Eye (tissue), 1 donor: ENCODE results near the gene CADM2.
"Not testable (repeated sequence)": the region's sequence is repeated elsewhere in the genome, so short reads cannot be mapped to it uniquely, and the experiment has no call there.

Experiments used
- DNase-seq: peaks from one replicate; pipeline ENCODE4 v3.0.0-alpha.2; 2015

The CADM2 gene

GRCh38 chr3:84958495-84959469 lies at the start of gene CADM2:
Gene CADM2, plus strand, starts transcription at chr3:84958989.
- DNase-seq = peak; percentile 98

DNA sequence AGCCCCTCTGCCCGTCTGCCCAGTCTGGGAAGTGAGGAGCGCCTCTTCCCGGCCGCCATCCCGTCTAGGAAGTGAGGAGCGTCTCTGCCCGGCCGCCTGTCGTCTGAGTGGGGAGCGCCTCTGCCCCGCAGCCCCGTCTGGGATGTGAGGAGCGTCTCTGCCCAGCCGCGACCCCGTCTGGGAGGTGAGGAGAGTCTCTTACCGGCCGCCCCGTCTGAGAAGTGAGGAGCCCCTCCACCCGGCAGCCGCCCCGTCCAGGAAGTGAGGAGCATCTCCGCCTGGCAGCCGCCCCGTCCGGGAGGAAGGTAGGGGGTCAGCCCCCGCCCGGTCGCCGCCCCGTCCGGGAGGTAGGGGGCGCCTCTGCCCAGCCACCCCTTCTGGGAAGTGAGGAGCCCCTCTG lies 40.2 kb upstream of the CADM2 start:
- DNase-seq = not testable (repeated sequence)

DNA sequence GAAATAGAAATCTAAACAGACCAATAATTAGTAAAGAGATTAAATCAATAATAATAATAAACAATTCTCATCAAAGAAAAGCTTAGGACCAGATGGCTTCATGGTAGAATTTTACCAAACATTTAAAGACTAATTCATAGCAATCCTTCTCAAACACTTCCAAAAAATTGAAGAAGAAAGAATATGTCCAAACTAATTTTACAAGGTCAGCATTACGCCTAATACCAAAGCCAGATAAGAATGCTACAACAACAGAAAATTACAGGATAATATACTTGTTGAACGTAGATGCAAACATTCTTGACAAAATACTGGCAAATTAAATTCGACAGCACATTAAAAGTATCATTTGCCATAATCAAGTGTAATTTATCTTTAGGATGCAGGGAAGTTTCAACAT lies 36.1 kb upstream of the CADM2 start:
- DNase-seq = no peak

DNA sequence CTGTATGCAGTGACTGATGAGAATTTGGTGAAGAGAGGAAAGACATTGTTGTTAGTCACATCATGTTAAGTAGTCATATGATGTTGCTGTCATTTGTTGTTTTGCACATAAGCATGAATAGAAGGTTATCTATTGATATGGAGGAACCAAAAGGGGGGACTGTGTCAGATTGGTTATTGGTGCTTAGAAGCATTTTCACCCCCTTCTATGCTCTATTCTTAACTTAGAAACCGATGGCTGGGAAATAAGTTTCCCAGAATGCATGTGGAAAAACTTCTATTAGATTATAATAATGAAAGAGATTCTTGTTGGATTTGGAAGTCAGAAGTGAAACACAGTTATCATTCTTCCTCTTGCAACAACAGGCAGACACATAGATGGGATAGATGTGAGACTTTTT lies 33.2 kb upstream of the CADM2 start:
- DNase-seq = no peak

- peak; percentile 1 for DNase-seq
Measured at GRCh38 chr3:84943379-84943778, 15.4 kb upstream of the CADM2 start.

DNA sequence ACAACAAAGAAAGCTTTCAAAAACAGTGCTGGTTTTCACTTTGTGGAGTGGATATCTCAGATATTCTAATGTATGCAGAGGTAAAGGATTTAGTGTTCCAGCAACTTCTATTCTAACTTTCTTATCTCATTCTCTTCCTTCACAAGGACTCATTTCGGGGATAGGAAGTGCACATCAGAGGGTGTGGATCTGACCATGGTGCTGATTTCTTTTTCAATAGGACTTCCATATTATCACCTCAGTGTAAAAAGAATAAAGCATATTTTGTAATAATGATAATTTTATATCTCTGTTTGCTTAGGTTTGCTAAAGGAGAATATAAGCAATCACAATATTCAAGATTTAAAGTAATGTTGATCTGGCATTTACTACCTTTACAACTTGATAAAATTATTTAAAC lies 12.5 kb upstream of the CADM2 start:
- peak; percentile 52 for DNase-seq

GRCh38 chr3:84959470-84960271 lies 882 bp downstream of the CADM2 start:
- DNase-seq = peak; percentile 84

- peak; percentile 56 for DNase-seq
Measured at GRCh38 chr3:84960581-84960980, 1.8 kb downstream of the CADM2 start.

GRCh38 chr3:84961011-84961410 lies 2.2 kb downstream of the CADM2 start:
- DNase-seq = peak; percentile 72

- DNase-seq = peak; percentile 81
Measured at GRCh38 chr3:84961521-84962255, 2.9 kb downstream of the CADM2 start.

GRCh38 chr3:84962415-84962814 lies 3.6 kb downstream of the CADM2 start:
- DNase-seq = no peak

DNA sequence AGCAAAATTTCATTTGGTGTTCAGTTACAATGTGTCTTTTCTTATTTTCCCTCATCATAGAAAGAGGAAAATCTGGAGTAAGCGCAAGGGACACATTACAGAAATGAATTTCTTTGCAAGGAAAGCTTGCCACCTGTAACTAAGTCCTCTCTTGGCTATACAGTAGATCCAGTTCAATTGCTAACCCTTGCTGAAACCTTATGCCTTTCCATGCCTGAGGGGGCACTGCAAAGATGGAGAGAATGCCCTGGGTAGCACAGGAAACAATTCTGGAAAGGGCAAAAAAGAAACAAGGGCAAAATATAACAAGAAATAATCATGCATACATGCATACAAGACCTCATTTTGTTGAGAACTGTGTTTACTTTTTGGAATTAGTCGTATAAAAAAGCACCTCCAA lies 4.3 kb downstream of the CADM2 start:
- no peak for DNase-seq

DNA sequence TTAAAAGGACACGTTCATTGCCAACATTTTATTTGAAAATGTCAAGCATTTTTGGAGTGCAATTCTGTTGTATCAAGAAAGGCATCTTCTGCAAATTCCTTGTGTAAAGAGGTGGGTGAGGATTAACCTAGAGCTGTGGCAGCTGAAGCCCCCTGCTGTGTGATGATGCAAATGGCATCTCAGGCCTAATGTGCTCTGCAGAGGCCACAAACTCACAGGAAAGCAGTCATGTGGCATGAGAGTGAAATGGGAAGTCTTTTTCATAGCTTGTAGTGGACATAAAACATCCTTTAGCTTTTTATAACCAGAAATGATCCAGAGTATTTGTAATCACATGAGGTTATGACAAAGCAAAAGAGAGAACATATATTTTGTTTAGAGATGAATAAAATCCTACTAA lies 6.4 kb downstream of the CADM2 start:
- peak; percentile 89 for DNase-seq

DNA sequence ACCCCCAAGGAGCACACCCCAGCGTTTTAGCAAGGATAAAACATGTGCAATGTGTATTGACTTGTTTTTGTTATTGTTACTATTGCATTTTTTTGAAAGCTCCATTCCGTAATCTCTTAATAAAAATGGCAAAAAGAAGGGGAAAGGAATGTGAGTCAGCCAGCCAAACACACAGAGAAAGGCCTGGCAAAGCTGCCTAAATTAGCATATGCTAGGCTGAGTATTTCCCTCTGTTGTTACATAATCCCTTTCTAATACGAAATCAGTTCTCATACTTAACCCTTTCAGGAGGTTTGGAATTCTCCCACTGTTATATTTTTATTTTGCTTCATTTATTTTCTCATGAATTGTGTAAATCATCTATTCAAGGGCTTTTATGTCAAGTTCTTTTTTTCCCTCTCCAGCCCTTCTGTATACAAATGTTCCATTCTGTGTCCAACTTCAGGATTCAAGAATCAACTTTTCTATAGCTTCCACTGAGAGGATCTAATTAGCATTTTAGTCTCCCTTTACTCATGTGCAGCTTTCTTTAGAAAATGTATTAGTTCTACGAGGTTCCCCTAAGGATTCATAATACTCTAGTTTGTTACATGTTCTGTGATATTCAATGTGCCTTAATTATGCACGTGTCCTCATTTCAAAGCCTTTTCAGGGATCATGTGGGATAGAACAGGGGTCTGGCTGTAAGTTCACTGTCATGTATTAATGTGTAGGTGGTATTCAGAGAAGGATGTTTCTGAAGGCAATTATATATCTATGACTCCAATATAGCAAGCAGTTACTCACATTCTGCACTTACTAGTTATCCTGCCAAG lies 9.2 kb downstream of the CADM2 start:
- DNase-seq = peak; percentile 76

GRCh38 chr3:84968701-84969235 lies 10.0 kb downstream of the CADM2 start:
- no peak for DNase-seq

- no peak for DNase-seq
Measured at GRCh38 chr3:84974347-84974746, 15.6 kb downstream of the CADM2 start.

- no peak for DNase-seq
Measured at GRCh38 chr3:84977021-84977420, 18.2 kb downstream of the CADM2 start.

GRCh38 chr3:84978843-84979242 lies 20.1 kb downstream of the CADM2 start:
- DNase-seq = no peak

GRCh38 chr3:84980011-84980410 lies 21.2 kb downstream of the CADM2 start:
- DNase-seq = peak; percentile 60

- DNase-seq = no peak
Measured at GRCh38 chr3:84980456-84980855, 21.7 kb downstream of the CADM2 start.

- no peak for DNase-seq
Measured at GRCh38 chr3:84983490-84983889, 24.7 kb downstream of the CADM2 start.

DNA sequence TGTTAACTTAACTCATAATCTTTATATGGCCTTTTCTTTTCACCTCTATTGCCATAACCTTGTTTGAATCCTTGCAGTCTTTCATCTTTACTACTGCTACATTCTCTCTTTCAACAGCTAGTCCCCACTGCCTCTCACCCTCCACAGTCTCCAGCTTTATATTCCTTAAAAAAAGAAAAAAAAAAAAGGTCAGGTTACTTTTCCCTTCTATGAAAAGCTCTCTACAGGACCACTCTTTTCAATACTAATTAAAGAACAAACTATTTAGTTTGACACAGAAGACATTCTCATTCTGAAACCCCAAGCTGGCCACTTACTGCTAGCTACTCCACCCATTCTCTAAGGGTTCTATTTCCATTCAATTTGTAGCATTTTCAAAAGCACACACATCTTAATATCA lies 25.6 kb downstream of the CADM2 start:
- no peak for DNase-seq
